Measurements from ENCODE around the gene LGALSL.

DNA sequence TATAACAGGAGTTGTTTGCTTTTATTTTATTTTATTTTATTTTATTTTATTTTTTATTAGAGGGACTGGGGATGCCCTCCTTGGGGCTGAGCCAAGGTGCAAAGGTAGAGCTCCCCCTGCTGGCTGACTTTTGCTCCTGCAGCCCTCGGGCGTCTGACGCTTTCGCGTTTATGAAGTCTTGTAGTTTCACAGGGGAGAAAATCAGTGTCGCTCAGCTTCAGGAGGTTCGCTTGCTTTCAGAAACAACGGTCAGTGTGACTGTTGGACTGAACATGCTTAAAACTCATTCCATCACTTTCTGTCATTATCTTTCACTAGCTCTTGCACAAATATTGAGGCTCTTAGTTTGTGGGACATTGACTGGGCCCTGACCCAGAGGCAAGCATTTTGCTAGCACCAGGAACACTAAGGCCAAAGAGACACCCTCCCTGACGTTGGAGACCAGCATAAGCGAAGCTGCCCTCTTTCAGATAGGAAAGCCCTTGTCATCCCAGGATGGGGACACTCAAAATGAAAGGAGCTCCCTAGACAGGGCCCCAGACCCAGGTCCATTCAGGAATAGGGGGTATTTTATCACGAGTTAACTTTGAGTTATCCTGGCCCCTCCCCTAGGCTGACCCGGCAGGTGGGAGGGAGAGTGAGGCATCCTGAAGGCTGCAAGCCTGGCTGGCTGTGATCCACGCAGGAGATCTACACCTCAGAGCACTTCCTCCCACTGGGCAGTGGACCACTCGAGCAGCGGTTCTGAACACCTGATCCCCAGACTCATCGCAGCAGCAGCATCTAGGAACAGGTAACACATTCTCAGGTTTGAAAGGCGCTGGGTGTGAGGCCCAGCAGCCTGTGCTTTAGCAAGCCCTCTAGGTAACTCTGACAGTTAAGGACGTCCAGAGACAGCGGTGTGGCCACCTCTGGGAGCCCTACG, 34.4 kb downstream of the LGALSL start:
- TF ChIP-seq, protein P1, sequence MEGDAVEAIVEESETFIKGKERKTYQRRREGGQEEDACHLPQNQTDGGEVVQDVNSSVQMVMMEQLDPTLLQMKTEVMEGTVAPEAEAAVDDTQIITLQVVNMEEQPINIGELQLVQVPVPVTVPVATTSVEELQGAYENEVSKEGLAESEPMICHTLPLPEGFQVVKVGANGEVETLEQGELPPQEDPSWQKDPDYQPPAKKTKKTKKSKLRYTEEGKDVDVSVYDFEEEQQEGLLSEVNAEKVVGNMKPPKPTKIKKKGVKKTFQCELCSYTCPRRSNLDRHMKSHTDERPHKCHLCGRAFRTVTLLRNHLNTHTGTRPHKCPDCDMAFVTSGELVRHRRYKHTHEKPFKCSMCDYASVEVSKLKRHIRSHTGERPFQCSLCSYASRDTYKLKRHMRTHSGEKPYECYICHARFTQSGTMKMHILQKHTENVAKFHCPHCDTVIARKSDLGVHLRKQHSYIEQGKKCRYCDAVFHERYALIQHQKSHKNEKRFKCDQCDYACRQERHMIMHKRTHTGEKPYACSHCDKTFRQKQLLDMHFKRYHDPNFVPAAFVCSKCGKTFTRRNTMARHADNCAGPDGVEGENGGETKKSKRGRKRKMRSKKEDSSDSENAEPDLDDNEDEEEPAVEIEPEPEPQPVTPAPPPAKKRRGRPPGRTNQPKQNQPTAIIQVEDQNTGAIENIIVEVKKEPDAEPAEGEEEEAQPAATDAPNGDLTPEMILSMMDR (conservative IDR thresholded peaks at IDR 0.05): peak; percentile 98
- TF ChIP-seq EZH2 (IDR thresholded peaks at IDR 0.05; ENCODE audit: low read depth): no peak
